A673 (cell line): Measurements from ENCODE around the gene AGBL3.

Source experiments
- EZH2 ChIP-seq: fragments of 200-600 bp; sonication (generic); IDR thresholded peaks from 2 replicates; pipeline ENCODE4 v1.6.1; 2017; ENCODE audit warnings: borderline replicate concordance, low read depth, mild to moderate bottlenecking, mixed read lengths, antibody characterized with exemption, low read length; ENCODE audit not compliant: poor library complexity, severe bottlenecking
- TF ChIP-seq, protein P1 (sequence below): fragments of 300-800, 200-600 bp; sonication (generic); conservative IDR thresholded peaks from 2 replicates; pipeline ENCODE4 v1.5.1; 2017; ENCODE audit warnings: low read depth, mild to moderate bottlenecking, antibody characterized with exemption, low read length, moderate library complexity, mixed read lengths

DNA sequence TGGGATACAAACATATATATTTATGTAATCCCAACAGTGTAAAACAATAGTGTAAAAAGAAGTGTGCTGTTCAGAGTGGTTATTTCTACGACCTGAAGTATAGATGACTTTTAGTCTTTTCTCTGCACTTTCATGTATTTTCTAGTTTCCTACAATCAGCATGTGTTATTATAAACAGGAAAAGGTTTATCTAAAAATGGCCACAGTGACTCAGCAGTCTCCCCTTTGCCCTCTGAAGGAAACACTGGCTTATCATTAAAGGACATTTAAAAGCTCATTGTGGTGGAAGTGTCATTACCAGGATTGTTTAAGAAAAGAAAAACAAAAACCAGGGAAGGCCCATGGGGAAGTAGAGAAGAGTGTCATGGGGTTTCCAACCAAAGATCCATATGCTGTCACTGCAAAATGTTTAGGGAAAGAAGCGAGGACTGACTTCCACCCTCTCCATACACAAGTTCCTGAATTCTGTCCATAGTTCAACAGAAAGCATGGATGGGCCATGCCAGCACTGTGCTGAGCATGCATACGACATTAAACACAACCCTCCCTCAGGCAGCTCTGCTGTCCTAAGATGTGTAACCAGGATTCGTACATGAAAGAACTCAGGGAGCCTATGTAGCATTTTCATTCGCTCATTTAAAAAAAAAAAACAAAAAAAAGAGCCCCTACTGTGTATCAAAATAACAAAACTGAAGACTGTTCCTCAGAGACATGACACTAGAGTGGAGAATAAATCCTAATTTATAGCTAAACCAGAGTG lies 174.0 kb downstream of the AGBL3 start:
- TF ChIP-seq, protein P1, sequence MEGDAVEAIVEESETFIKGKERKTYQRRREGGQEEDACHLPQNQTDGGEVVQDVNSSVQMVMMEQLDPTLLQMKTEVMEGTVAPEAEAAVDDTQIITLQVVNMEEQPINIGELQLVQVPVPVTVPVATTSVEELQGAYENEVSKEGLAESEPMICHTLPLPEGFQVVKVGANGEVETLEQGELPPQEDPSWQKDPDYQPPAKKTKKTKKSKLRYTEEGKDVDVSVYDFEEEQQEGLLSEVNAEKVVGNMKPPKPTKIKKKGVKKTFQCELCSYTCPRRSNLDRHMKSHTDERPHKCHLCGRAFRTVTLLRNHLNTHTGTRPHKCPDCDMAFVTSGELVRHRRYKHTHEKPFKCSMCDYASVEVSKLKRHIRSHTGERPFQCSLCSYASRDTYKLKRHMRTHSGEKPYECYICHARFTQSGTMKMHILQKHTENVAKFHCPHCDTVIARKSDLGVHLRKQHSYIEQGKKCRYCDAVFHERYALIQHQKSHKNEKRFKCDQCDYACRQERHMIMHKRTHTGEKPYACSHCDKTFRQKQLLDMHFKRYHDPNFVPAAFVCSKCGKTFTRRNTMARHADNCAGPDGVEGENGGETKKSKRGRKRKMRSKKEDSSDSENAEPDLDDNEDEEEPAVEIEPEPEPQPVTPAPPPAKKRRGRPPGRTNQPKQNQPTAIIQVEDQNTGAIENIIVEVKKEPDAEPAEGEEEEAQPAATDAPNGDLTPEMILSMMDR: no peak
- no peak for TF ChIP-seq EZH2
